ENCODE measurements around the gene SLC9C2. TPM values are rescaled to one million over a fixed set of nuclear protein-coding genes. Genes with fewer than 3 reads are reported as not detected.
"Not testable (repeated sequence)": the region's sequence is repeated elsewhere in the genome, so short reads cannot be mapped to it uniquely, and the experiment has no call there.

SLC9C2 gene
- total RNA-seq, 1 experiment from 2014 or later, result not detected

DNA sequence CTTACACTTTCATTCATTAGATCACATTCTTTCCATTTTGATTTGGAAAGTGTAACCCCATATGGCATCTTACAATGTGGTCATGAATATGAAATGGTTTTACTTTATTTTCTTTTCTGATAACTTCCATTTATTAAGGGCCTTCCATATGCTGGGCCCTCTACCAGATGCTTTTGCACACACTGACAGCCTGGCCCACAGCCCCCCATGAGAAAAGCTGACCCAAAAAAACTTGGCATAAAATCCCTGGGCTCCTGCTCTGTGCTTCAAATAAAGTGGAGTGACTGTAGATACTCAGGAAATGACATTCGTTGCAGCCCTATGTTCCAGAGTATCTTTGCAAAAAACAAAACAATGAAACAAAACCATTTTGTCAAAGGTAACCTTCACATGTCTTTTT lies 76.9 kb downstream of the SLC9C2 start:
- H3K27ac ChIP-seq, result no peak overlapping the region
- no peak overlapping the region for H3K4me3 ChIP-seq
- no peak for DNase-seq
- H3K4me1 ChIP-seq, result no peaks in the 10 kb centered on the region
- H3K9me3 ChIP-seq (replicated peaks), result no peaks in the 10 kb centered on the region
- H3K36me3 ChIP-seq, result no peaks in the 10 kb centered on the region
- no peaks in the 10 kb centered on the region for H3K27me3 ChIP-seq

DNA sequence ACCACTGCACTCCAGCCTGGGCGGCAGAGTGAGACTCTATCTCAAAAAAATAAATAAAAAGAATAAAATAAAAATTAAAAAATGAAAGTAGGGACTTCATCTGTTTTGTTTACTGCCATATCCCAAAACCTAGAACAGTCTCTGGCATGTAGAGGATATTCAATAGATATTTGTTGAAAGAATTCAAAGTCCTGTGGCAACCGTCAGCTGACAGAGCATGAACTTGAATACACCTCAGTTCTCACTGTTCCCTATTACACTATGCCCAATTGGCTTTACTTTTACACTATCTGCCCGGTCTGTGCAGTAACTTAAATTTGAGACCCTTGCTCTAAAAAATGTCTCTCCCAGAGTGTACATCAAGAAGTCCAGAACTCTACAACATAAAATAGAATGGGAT lies 79.5 kb downstream of the SLC9C2 start:
- no peaks in the 10 kb centered on the region for H3K36me3 ChIP-seq
- H3K9me3 ChIP-seq (replicated peaks), result no peaks in the 10 kb centered on the region
- H3K4me1 ChIP-seq, result no peaks in the 10 kb centered on the region
- no peak overlapping the region for H3K4me3 ChIP-seq
- no peak for DNase-seq
- no peak overlapping the region for H3K27ac ChIP-seq
- H3K27me3 ChIP-seq, result no peaks in the 10 kb centered on the region

DNA sequence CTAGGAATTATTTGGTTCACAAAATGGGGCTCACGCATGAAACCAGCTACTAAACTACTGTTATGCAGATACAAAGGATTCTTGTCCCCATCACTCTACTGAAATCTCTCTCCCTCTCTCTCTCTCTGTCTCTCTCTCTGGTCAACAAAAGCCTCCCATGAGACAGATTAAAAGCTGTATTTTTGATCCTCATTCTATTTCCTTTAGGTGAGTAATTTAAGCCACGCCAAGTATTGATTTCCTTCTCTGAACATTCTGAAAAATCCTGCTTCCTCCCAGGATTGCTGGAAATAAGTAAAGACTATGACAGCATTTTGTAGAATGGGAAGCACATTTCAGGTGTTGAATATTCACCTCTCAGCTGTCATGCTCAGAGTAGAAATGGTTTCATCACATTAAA lies 82.1 kb downstream of the SLC9C2 start:
- H3K36me3 ChIP-seq, result no peaks in the 10 kb centered on the region
- DNase-seq, result no peak
- no peaks in the 10 kb centered on the region for H3K27me3 ChIP-seq
- no peak overlapping the region for H3K4me3 ChIP-seq
- no peaks in the 10 kb centered on the region for H3K4me1 ChIP-seq
- H3K27ac ChIP-seq, result no peak overlapping the region
- no peaks in the 10 kb centered on the region for H3K9me3 ChIP-seq (replicated peaks)

DNA sequence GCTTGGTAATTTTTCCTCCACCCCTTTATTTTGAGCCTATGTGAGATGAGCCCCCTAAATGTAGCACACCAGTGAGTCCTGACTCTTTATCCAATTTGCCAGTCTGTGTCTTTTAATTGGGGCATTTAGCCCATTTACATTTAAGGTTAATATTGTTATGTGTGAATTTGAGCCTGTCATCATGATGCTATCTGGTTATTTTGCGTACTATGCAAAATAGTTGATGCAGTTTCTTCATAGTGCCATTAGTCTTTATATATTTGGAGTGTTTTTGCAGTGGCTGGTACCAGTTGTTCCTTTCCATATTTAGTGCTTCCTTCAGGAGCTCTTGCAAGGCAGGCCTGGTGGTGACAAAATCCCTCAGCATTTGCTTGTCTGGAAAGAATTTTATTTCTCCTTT lies 88.4 kb downstream of the SLC9C2 start:
- H3K4me3 ChIP-seq; H3K27me3 ChIP-seq; DNase-seq; H3K4me1 ChIP-seq; H3K9me3 ChIP-seq (replicated peaks); H3K27ac ChIP-seq; H3K36me3 ChIP-seq: not testable (repeated sequence)

DNA sequence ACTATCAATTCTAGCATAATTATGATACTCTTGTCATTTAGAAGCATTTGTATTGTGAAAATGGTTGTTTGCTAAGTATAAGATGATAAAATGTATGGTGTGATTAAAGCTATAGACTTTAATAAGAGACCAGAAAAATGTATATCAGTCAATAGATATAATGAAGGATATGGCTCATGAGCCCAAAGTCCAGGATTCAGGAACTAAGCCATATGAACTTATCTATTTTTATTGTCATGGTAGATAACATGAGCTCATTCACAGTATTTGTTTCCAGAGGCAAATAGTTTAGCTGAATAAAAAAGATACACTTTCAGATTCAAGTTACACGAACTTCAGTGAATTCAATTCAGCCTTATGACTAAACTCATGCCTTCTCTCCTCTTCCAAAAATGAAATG lies 93.1 kb downstream of the SLC9C2 start:
- no peaks in the 10 kb centered on the region for H3K36me3 ChIP-seq
- H3K4me1 ChIP-seq, result 0 out of 2 replicates have a peak, but pooled peaks cover 4% of the 10 kb centered on the region
- no peaks in the 10 kb centered on the region for H3K27me3 ChIP-seq
- no peaks in the 10 kb centered on the region for H3K9me3 ChIP-seq (replicated peaks)
- H3K4me3 ChIP-seq, result no peak overlapping the region
- no peak overlapping the region for H3K27ac ChIP-seq
- no peak for DNase-seq

DNA sequence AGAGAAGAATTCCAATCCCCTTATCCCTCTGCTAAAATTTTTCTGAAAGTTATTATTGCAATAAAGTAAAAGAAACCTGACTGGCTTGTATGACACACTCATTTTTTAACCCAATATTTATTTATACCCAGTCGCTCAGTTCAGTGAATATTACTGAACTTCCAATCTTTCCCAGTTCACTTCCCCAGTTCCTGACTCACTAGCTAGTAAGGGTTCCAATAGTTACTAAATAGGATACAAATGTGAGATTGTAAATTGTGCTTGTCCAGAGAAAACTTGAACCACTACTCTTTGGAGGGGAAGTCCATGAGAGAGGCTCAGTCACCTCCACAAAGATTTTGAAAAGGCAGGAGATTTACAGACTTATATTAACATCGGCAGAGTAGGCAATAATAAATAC lies 94.3 kb downstream of the SLC9C2 start:
- Histone ChIP-seq H3K4me3 (no peak overlapping the region), H3K27me3 (no peaks in the 10 kb centered on the region)
- DNase-seq, result no peak

DNA sequence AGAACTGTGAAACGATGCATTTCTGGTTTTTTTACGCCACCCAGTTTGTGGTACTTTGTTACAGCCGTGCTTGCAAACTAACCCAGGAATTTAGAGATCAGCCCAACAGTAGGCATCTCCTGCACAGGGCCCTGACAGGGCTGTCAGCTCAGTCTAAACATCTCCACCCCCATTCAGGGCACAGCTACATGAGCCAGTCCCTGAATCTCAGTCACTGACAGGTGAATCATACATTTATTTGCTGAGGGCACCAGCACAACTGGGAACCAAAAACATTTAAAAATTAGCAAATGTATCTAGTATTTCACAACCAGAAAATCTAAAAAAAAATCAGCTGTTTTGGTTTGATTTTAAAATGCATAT lies 95.0 kb downstream of the SLC9C2 start:
- H3K4me3 ChIP-seq, result no peak overlapping the region
- DNase-seq, result no peak
- H3K27ac ChIP-seq, result no peak overlapping the region
- H3K27me3 ChIP-seq, result no peaks in the 10 kb centered on the region
- H3K4me1 ChIP-seq, result 0 out of 2 replicates have a peak, but pooled peaks cover 4% of the 10 kb centered on the region
- no peaks in the 10 kb centered on the region for H3K36me3 ChIP-seq
- H3K9me3 ChIP-seq (replicated peaks), result no peaks in the 10 kb centered on the region

More for the DNA sequence above, 94.3 kb downstream of the SLC9C2 start:
- Histone ChIP-seq H3K9me3 (replicated peaks) (no peaks in the 10 kb centered on the region), H3K36me3 (no peaks in the 10 kb centered on the region), H3K27ac (no peak overlapping the region), H3K4me1 (0 out of 2 replicates have a peak, but pooled peaks cover 4% of the 10 kb centered on the region)

DNA sequence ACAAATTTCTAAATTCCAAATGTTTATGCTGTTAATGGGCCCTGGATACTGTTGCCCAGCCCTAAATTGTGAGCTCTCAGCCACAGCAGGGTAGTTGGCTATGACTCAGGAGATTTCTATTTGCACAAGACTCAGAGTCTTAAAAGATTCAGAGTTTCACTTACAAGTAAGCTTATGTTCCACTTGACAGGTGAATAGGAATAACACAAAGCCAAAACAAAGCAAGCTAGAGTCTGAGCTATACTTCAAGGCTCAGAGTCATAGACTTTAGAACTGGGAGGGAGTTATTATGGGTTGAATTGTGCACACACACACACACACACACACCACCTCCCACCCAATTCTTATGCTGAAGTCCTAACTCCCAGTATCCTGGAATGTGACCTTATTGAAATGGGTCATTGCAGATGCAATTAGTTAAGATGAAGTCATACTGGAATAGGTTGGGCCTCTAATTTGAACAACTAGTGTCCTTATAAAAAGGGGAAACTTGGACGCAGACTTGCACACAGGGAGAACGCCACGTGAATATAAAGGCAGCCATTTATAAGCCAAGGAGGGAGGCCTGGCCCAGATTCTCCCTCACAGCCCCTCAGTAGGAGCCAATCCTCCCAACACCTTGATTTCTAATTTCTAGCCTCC lies 95.5 kb downstream of the SLC9C2 start:
- no peaks in the 10 kb centered on the region for H3K9me3 ChIP-seq (replicated peaks)
- 0 out of 2 replicates have a peak, but pooled peaks cover 4% of the 10 kb centered on the region for H3K4me1 ChIP-seq
- H3K27me3 ChIP-seq, result no peaks in the 10 kb centered on the region
- peak in 1 of 2 experiments; percentile 38 for DNase-seq
- H3K27ac ChIP-seq, result no peak overlapping the region
- H3K4me3 ChIP-seq, result no peak overlapping the region
- H3K36me3 ChIP-seq, result no peaks in the 10 kb centered on the region

DNA sequence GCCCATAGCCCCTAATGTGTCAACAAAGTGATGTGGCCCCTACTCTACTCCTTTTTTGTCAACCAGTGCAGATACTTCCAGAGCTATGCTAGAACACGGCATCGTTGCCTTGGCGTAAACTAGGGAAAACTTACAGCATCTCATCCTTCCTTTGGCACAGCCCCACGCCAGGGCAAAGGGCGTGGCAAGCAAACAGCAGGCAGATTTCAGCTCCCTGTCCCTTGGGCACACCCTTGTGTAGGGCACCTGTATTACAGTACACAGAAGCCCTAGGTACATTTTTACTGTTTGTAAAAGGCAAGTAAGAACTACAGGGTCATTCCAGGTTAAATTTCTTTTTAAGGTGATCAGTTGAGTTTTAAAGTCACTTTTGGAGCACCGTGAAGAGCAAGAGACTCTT lies 96.4 kb downstream of the SLC9C2 start:
- Histone ChIP-seq H3K27ac (no peak overlapping the region), H3K27me3 (no peaks in the 10 kb centered on the region), H3K36me3 (no peaks in the 10 kb centered on the region), H3K9me3 (replicated peaks) (no peaks in the 10 kb centered on the region), H3K4me1 (0 out of 2 replicates have a peak, but pooled peaks cover 4% of the 10 kb centered on the region), H3K4me3 (no peak overlapping the region)
- no peak for DNase-seq

DNA sequence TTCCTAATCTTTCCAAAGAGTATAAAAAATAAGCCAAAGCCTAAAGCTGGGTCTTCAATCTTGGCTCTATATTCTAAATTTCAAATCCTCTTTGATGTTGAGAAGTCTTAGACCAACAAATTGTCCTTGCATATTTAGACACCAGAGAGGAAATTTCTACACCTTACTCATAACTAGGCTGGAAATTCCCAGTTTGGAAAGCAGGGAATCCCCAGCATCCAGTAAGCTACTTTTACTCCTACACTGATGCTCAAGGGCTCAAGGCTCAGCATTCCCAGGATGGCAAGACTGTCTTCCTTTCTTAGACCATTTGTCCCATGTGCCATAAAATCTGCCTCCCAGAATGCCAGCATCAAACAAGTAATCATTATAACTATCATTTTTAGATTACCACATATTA lies 97.5 kb downstream of the SLC9C2 start:
- H3K9me3 ChIP-seq (replicated peaks), result no peaks in the 10 kb centered on the region
- DNase-seq, result no peak
- H3K4me3 ChIP-seq, result no peak overlapping the region
- H3K27me3 ChIP-seq, result no peaks in the 10 kb centered on the region
- no peak overlapping the region for H3K27ac ChIP-seq
- no peaks in the 10 kb centered on the region for H3K36me3 ChIP-seq
- 0 out of 2 replicates have a peak, but pooled peaks cover 4% of the 10 kb centered on the region for H3K4me1 ChIP-seq

DNA sequence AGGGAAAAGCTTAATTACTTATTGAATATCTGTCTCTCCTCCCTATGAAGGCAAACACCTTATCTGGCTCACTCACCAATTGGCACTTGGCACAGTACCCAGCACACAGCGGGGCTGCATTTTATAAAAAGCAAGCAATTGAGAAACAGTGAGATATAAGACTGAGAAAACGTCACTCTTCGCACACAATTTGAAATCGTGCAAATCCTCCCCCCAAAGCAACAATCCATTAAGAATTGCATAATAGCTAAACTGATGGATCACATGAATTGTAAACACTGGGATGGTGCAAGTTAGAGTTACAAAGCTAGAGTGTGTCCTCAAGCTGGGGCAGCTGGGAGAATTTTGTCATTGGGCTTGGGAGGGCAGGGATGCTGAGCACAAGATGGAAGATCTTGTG lies 98.6 kb downstream of the SLC9C2 start:
- Histone ChIP-seq H3K4me1 (0 out of 2 replicates have a peak, but pooled peaks cover 4% of the 10 kb centered on the region), H3K9me3 (replicated peaks) (no peaks in the 10 kb centered on the region), H3K27me3 (no peaks in the 10 kb centered on the region), H3K27ac (no peak overlapping the region), H3K4me3 (no peak overlapping the region), H3K36me3 (no peaks in the 10 kb centered on the region)
- DNase-seq, result no peak

DNA sequence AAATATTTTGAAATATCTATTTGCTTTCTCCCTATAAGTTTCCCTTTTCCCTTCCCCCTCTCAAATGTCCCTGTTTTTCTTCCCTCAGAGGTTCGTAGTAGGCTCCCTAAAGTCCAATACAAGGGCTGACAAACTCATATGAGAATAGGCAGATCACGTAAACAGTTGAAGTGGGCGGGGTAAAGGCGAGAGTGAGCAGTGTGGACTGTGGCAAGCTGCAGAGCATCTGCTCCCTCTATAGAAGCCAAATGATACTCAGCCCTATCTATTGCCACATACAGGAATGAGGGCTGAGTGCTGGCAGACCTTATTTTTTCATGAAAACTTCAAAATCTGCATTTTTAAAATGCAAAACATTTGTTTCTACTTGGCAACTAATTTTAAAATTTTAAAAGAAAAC lies 99.5 kb downstream of the SLC9C2 start:
- H3K9me3 ChIP-seq (replicated peaks), result no peaks in the 10 kb centered on the region
- peak in 1 of 2 experiments; percentile 26 for DNase-seq

DNA sequence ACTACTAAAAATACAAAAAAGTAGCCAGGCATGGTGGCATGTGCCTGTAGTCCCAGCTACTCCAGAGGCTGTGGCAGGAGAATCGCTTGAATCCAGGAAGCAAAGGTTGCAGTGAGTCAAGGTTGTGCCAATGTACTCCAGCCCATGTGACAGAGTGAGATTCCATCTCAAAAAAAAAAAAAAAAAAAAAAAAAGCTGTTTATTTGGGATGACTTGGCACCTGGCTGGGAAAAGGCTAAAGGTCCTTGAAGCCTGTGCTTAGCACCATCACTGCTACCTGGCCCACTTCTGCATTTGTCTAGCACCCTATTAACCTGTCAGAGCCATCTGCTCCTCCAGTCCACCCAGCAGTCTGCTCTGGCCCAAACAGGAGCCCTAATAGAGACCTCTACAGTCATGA lies 100.8 kb downstream of the SLC9C2 start:
- no peaks in the 10 kb centered on the region for H3K36me3 ChIP-seq
- DNase-seq, result no peak
- no peaks in the 10 kb centered on the region for H3K27me3 ChIP-seq
- H3K9me3 ChIP-seq (replicated peaks), result no peaks in the 10 kb centered on the region
- H3K27ac ChIP-seq, result no peak overlapping the region
- H3K4me1 ChIP-seq, result no peaks in the 10 kb centered on the region
- no peak overlapping the region for H3K4me3 ChIP-seq

More for the DNA sequence above, 99.5 kb downstream of the SLC9C2 start:
- H3K27ac ChIP-seq, result no peak overlapping the region
- 0 out of 2 replicates have a peak, but pooled peaks cover 4% of the 10 kb centered on the region for H3K4me1 ChIP-seq
- H3K4me3 ChIP-seq, result no peak overlapping the region
- H3K27me3 ChIP-seq, result no peaks in the 10 kb centered on the region
- H3K36me3 ChIP-seq, result no peaks in the 10 kb centered on the region

DNA sequence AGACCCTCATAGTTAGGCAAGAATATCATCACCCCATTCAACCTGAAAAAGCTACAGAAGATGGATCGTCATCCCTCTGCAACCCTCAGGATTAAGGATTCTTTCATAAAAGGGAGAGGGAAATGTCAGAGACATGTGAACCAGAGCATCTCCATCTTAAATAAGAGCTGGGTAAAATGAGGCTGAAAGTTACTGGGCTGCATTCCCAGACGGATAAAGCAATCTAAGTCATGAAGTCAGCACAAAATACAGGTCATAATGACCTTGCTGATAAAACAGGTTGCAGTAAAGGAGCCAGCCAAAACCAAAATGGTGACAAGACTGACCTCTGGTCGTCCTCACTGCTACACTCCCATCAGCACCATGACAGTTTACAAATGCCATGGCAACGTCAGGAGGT lies 103.1 kb downstream of the SLC9C2 start:
- Histone ChIP-seq H3K36me3 (no peaks in the 10 kb centered on the region), H3K9me3 (replicated peaks) (no peaks in the 10 kb centered on the region), H3K27ac (no peak overlapping the region), H3K4me3 (no peak overlapping the region), H3K27me3 (no peaks in the 10 kb centered on the region), H3K4me1 (no peaks in the 10 kb centered on the region)
- no peak for DNase-seq

DNA sequence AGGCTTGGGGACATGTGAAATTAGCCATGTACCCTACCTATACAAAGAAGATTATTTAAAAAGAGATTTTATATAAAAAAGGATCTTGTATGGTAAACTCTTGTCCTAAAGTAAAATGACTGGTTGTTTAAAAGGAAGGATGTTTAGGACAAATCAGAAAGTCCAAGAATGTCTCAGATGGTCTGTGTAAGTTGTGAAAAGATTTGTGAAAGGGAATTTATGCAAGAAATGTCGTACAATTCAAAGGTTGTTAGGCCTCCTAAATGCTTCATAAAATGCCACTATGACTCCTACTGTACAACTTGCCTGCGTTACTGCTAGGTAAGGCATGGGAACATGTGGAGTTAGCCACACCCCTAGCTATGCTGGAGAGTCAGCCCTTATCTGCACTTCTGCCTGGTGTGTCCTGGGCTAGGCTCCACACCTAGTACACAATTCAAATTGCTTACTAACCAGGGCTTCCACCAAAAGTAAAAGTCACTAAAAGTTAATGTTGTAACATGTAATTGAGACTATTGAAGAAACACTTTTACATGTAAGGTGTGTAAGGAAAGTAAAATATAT lies 106.0 kb downstream of the SLC9C2 start:
- H3K36me3 ChIP-seq, result no peaks in the 10 kb centered on the region
- no peak overlapping the region for H3K4me3 ChIP-seq
- H3K27ac ChIP-seq, result no peak overlapping the region
- no peaks in the 10 kb centered on the region for H3K27me3 ChIP-seq
- 0 out of 2 replicates have a peak, but pooled peaks cover 2% of the 10 kb centered on the region for H3K9me3 ChIP-seq (replicated peaks)
- H3K4me1 ChIP-seq, result no peaks in the 10 kb centered on the region
- DNase-seq, result no peak

All from SJCRH30 (cell line).